Esophagus muscularis mucosa (tissue), 3 donors: ENCODE data around the gene SELENOK.

ENCODE experiments used
- CTCF ChIP-seq, 3 experiments: fragments of 200-600 bp in 2 of 3; fragments of 450-650 bp in 1 of 3; sonication (generic) in 2 of 3; IDR thresholded peaks; one replicate each; pipeline ENCODE4 v1.5.1; 2017 to 2019; ENCODE audit warnings: antibody characterized with exemption in 3 of 3, mild to moderate bottlenecking in 2 of 3, moderate library complexity in 1 of 3
- POLR2A ChIP-seq: fragments of 450-650 bp; IDR thresholded peaks from one replicate; pipeline ENCODE4 v1.6.1; 2017; ENCODE audit warnings: antibody characterized with exemption, moderate library complexity, mild to moderate bottlenecking, low read depth
- POLR2AphosphoS5 ChIP-seq, 2 donors: sonication (generic); formaldehyde crosslinking; IDR thresholded peaks; one replicate each; pipeline ENCODE4 v1.6.1; 2017; ENCODE audit warnings: antibody characterized with exemption in 2 of 2

- TF ChIP-seq CTCF (IDR thresholded peaks at IDR 0.05) (no peak), POLR2AphosphoS5 (IDR thresholded peaks at IDR 0.05) (no peak), POLR2A (no peak)
Observed at GRCh38 chr3:53902711-53903110, 11.1 kb upstream of the SELENOK start.
